ENCODE data around the gene ADAMTS17. TPM values are rescaled to one million over a fixed set of nuclear protein-coding genes. Genes with fewer than 3 reads are reported as not detected.

The ADAMTS17 gene
- total RNA-seq, 2 experiments from 2014 or later = 5.6 to 7.3 TPM

DNA sequence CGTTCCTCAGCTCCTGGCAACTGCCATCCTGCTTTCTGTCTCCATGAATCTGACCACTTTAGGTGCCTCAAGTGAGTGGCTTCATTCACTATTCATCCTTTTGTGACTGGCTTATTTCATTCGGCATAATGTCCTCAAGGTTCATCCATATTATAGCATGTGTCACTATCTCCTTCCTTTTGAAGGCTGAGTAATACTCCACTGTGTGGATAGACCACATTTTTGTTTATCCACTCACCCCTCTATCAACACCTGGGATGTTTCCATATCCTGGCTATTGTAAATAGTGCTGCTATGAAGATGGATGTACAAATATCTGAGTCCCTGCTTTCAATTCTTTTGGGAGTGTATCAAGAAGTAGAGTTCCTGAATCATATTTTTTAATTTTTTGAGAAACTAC lies 98.8 kb downstream of the ADAMTS17 start:
- Mint-ChIP-seq H3K4me1 (no peaks in the 10 kb centered on the region), H3K4me3 (no peak overlapping the region), H3K27me3 (no peaks in the 10 kb centered on the region), H3K27ac (no peak overlapping the region), H3K36me3 (peaks cover 1% of the 10 kb centered on the region), H3K9me3 (peaks cover 4% of the 10 kb centered on the region)
- POLR2A ChIA-PET = no interaction called here
- no peak for DNase-seq
- ATAC-seq (ENCODE audit: low read depth) = no peak

DNA sequence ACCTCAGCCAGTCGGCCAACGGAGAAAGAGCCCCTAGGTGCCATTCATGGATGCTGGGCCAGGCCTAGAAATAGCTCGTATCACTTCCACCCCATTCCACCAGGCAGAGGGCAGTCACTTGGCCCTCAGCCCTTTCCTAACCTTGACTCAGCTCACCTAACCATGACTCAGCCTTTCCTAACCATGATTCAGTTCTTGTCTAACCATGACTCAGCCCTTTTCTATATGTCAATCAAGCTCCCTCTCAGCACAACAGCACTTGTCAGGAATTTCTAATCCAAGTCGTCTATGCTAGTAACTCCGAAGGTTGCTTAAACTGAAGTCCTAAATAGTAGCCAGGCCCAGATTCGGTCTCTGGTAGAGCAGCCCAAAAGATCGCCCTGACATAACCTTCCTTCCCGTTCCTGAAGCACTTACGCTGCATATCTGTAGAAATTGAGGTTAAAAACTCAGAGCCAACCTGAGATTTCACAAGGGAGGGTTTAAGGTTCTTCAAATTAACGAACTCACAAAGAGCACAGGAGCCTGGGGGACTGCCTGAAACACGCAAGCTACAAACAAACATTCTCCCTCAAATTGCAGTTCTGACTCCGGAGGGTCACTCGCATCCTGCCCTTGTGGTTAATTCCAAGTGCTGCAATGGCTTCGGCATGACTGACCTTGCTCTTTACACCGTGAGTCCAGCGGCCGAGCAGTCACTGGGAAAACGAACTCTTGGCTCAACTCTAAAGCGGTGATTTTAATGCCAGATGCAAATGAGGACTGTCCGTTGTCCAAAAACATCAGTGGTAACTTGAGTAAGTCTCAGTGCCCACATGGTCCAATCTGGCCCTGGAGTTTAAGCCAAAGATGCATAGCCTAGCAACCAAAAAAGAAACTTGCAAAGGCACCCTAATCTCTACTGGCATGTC lies 99.9 kb downstream of the ADAMTS17 start:
- POLR2A ChIA-PET = no interaction called here
- no peak for ATAC-seq (ENCODE audit: low read depth)
- no peak overlapping the region for H3K4me3 Mint-ChIP-seq
- peaks cover 1% of the 10 kb centered on the region for H3K36me3 Mint-ChIP-seq
- no peak overlapping the region for H3K27ac Mint-ChIP-seq
- H3K4me1 Mint-ChIP-seq = no peaks in the 10 kb centered on the region
- DNase-seq = no peak
- no peaks in the 10 kb centered on the region for H3K27me3 Mint-ChIP-seq
- peaks cover 4% of the 10 kb centered on the region for H3K9me3 Mint-ChIP-seq

DNA sequence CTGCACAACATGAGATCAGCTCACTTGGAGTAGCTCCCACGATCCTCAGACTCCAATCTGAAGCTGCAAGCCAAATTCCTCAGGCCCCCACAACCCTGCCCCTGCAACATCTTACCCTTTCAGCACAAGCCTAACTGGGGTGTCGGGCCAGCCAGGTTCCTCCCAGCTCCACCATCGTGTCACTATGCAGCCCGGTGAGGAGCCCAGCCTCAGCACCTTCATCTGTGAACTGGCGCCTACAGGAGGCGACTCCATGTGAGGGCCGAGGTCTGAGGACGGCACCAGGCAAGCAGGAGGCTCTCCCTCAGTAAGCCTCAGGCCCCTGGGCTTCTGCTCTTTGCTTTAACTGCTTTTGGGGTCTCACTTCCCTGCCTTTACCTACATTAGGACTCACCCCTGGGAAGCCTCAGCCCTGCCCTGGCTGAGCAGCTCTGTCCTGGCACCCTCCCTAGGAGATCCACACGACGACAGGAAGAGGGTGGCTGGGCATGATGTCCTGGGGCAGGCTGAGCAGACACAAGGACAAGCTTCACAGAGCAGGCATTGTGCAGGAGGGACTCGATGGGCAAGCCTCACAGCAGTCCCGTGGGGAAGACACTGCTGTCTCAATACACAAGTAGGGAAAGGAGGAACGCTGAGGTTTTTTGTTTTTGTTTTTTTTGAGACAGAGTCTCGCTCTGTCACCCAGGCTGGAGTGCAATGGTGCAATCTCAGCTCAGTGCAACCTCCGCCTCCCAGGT lies 104.6 kb downstream of the ADAMTS17 start:
- DNase-seq (no peak), ATAC-seq (ENCODE audit: low read depth) (no peak)
- Mint-ChIP-seq H3K27me3 (no peaks in the 10 kb centered on the region), H3K4me3 (no peak overlapping the region), H3K36me3 (no peaks in the 10 kb centered on the region), H3K9me3 (peaks cover 2% of the 10 kb centered on the region), H3K27ac (no peak overlapping the region), H3K4me1 (peaks cover 2% of the 10 kb centered on the region)
- POLR2A ChIA-PET = no interaction called here

GRCh38 chr15:100235030-100235617 lies 106.7 kb downstream of the ADAMTS17 start:
- Mint-ChIP-seq H3K4me1 (peaks cover 5% of the 10 kb centered on the region), H3K27ac (no peak overlapping the region), H3K9me3 (no peaks in the 10 kb centered on the region), H3K36me3 (no peaks in the 10 kb centered on the region), H3K4me3 (no peak overlapping the region), H3K27me3 (no peaks in the 10 kb centered on the region)
- POLR2A ChIA-PET = no interaction called here
- ATAC-seq (ENCODE audit: low read depth) (no peak), DNase-seq (no peak)

DNA sequence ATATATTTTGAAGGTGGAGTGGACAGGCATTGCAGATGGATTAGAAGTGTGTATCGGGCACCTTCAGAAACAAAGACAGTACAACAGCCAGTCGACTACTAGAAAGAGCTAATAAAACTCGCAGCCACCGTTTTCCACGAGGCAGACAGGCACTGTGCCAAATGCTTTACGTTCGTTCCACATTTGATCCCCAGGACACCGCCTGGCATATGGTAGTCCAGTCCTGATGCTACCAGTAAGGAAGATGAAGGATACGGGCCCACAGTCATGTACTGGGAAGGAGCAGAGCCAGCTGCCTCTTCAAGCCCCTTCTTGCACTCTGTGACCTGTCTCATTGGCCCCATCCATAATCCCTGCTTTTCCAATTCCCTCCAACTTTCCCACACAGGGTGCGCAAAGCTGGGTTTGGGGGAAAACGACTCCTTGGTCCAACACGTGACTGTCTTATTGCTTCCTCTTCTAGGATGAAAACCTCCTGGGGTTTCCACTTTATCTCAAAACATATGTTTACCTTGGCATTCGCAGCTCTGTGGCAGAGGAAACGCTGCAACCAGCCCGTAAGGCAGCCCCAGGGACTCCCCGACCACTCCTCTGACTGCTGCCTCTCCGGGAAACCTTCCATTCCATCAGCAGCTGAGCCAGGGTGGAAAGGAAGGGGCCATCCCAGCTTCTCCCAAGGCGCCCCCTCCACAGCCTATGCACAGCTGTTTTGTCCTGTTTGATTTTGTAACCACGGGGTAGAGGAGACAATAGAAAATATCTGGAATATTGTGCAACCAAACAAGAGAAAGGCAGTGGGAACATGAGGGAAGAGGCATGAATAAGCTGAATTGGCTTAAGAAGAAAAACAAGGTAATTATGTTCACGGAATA lies 107.4 kb downstream of the ADAMTS17 start:
- POLR2A ChIA-PET = no interaction called here
- Mint-ChIP-seq H3K9me3 (no peaks in the 10 kb centered on the region), H3K4me3 (no peak overlapping the region), H3K27ac (no peak overlapping the region), H3K36me3 (no peaks in the 10 kb centered on the region), H3K4me1 (peaks cover 11% of the 10 kb centered on the region), H3K27me3 (no peaks in the 10 kb centered on the region)
- DNase-seq (no peak), ATAC-seq (ENCODE audit: low read depth) (no peak)

GRCh38 chr15:100230784-100231183 lies 111.0 kb downstream of the ADAMTS17 start:
- POLR2A ChIA-PET = interaction anchor here (0.6 kb wide), 1 partner anchor 393 kb away, joined by 3 read pairs; no protein-coding TSS in a partner anchor
- peaks cover 1% of the 10 kb centered on the region for H3K27me3 Mint-ChIP-seq
- H3K36me3 Mint-ChIP-seq = peaks cover 2% of the 10 kb centered on the region
- peaks cover 14% of the 10 kb centered on the region for H3K4me1 Mint-ChIP-seq
- H3K9me3 Mint-ChIP-seq = no peaks in the 10 kb centered on the region
- no peak overlapping the region for H3K27ac Mint-ChIP-seq
- ATAC-seq (ENCODE audit: low read depth) (no peak), DNase-seq (no peak)
- no peak overlapping the region for H3K4me3 Mint-ChIP-seq

DNA sequence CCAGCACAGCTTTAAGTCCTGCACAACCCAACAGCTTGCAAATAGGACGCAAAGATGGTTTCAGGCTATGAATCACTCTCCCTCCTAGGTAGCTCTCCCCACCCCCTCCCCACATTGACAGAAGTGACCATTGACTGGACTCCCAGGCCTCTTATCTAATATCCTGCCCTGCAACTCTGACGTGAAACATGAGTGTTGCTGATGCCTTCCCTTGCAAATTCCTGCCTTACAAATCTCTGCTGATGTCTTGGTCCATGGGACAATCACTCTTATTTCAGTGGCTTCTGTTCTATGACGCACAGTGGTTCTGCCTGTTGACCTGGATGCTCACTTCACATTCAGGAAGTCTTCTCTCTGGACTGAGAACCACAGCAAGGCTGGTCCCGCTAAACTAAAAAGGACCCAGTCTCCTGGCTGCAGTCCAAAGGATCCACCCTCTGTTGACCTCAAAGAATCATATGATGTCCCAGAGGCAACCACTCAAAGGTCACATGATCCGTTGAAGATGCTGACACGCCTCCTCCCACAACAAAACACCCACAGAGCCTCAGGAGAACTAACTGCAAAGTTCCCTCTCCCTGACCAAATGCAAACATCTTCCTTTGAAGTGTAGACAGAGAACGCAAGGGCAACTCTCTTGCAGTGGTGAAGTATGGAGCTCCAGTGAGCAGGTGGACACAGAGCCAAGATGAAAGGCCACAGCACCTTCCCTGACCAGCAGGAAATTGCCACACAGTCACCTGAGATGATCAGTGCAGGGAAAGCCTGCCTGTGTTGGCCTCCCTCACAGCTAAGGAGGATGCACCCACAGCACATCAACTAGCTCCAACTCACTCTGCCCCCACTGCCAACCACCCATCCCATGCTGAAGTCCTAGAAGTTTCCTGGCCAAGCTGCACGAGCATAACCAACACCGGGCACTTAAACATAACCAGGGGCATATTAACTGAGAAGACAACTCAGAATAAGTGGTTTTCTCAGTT lies 112.3 kb downstream of the ADAMTS17 start:
- Mint-ChIP-seq H3K36me3 (peaks cover 2% of the 10 kb centered on the region), H3K4me3 (no peak overlapping the region), H3K4me1 (peaks cover 19% of the 10 kb centered on the region), H3K27ac (peak overlapping the region; percentile 1), H3K27me3 (peaks cover 1% of the 10 kb centered on the region), H3K9me3 (no peaks in the 10 kb centered on the region)
- ATAC-seq (ENCODE audit: low read depth) = peak; percentile 56
- POLR2A ChIA-PET = no interaction called here
- no peak for DNase-seq

GRCh38 chr15:100227781-100228180 lies 114.0 kb downstream of the ADAMTS17 start:
- peaks cover 2% of the 10 kb centered on the region for H3K36me3 Mint-ChIP-seq
- no peak overlapping the region for H3K4me3 Mint-ChIP-seq
- ATAC-seq (ENCODE audit: low read depth) (no peak), DNase-seq (no peak)
- no peak overlapping the region for H3K27ac Mint-ChIP-seq
- H3K27me3 Mint-ChIP-seq = peaks cover 1% of the 10 kb centered on the region
- H3K4me1 Mint-ChIP-seq = peaks cover 23% of the 10 kb centered on the region
- no peaks in the 10 kb centered on the region for H3K9me3 Mint-ChIP-seq
- POLR2A ChIA-PET = no interaction called here

DNA sequence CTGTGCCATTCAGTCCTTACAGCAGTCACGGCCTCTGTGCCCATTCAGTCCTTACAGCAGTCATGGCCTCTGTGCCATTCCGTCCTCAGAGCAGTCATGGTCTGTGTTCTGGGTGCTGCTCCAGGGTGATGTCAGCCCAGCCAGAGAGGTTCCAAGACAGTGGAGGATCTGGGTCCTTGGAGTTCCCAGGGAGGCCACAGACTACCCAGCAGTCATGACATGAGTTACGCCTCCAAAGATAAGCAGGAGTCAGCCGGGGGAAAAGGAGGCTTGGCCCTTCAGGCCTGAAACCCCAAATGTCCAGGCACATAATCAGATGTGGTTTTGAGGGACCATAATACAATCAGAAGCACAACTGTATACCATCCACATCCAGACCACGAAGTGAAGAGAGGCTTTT lies 115.7 kb downstream of the ADAMTS17 start:
- DNase-seq (no peak), ATAC-seq (ENCODE audit: low read depth) (no peak)
- POLR2A ChIA-PET = no interaction called here
- Mint-ChIP-seq H3K4me3 (no peak overlapping the region), H3K27me3 (peaks cover 1% of the 10 kb centered on the region), H3K9me3 (no peaks in the 10 kb centered on the region), H3K27ac (no peak overlapping the region), H3K4me1 (peaks cover 23% of the 10 kb centered on the region), H3K36me3 (peaks cover 2% of the 10 kb centered on the region)

DNA sequence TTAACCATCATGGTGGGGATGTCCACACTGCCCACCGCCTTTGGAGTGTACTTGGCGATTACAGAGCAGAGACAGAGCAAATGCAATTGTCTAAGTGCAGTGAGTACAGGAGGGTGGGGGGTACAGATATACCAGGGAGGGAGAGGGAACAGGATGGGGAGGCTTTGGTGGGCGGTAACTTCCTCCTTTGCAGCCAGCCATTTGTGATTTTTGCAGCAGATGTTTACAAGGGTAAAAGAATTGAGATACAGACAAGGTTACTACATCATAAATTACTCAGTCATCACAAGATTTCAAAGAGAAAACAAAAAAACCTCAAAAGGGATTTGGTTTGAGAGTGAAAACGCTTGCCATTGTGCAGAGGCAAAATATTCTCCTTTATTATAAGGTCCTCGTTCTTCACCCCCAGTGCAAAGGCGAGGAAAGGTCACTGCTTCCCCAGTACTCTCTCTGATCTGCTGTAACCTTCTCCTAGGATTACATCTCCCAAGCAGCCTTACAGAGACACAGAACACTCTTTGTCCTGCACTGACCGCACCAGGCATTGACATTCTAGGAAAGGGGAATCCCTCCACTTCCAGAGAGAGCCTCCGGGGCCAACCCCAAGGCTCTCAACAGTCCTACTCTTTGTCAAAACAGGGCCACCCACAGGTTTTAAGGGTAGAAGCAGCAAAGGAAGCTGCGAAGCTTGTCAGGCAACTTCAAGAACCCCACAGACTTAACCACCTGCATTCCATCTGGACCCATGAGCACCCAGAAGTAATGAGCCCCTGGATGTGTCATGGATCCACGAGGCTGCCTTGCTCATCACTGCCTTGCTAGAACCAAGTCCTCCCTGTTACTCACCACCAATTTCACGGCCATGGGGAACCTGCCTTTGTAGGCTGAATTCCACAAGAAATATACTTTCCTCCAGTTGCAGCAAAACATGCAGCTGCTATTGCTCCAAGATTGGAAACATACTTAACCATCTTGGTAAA lies 117.3 kb downstream of the ADAMTS17 start:
- H3K36me3 Mint-ChIP-seq = peaks cover 2% of the 10 kb centered on the region
- peaks cover 14% of the 10 kb centered on the region for H3K4me1 Mint-ChIP-seq
- H3K4me3 Mint-ChIP-seq = no peak overlapping the region
- no peak for DNase-seq
- H3K27ac Mint-ChIP-seq = no peak overlapping the region
- H3K9me3 Mint-ChIP-seq = no peaks in the 10 kb centered on the region
- peaks cover 1% of the 10 kb centered on the region for H3K27me3 Mint-ChIP-seq
- POLR2A ChIA-PET = no interaction called here
- ATAC-seq (ENCODE audit: low read depth) = no peak

DNA sequence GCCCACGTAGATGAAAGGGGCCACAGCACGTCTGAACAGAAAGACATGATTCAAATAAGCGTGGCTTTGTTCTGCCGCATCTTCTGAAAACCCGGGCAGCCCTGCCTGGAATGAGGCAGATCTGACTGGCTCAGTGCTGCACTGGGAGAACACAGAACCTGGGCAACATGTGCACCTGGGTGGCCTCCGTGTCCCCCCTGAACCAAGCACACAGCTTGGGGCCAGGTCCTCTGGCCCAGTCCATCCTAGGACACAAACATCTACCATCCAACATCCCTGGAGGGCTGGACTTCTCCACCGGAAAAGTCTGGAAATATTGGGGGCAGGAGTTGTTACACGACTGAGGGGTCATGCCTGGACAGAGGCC lies 119.4 kb downstream of the ADAMTS17 start:
- Mint-ChIP-seq H3K4me1 (peaks cover 10% of the 10 kb centered on the region), H3K27me3 (no peaks in the 10 kb centered on the region), H3K4me3 (no peak overlapping the region), H3K36me3 (no peaks in the 10 kb centered on the region), H3K27ac (no peak overlapping the region), H3K9me3 (no peaks in the 10 kb centered on the region)
- DNase-seq (no peak), ATAC-seq (ENCODE audit: low read depth) (no peak)
- POLR2A ChIA-PET = no interaction called here
